Mesendoderm (in vitro differentiated cells): ENCODE results near the gene ARPC1B.
"Not testable (repeated sequence)": the region's sequence is repeated elsewhere in the genome, so short reads cannot be mapped to it uniquely, and the experiment has no call there.

Experiments used
- DNase-seq: peaks from one replicate; pipeline ENCODE4 v3.0.0; 2013
- H2AK5ac ChIP-seq: 2 replicates; pipeline ENCODE4 v1.6.1; 2013; ENCODE audit warnings: low read length, inconsistent platforms
- H2BK120ac ChIP-seq: 2 replicates; pipeline ENCODE4 v1.6.1; 2013; ENCODE audit warnings: low read depth, mild to moderate bottlenecking, low read length, moderate library complexity, mixed read lengths
- H2BK15ac ChIP-seq: replicated peaks from 2 replicates; pipeline ENCODE4 v1.6.1; 2013; ENCODE audit warnings: low read depth, mild to moderate bottlenecking, moderate library complexity
- H2BK5ac ChIP-seq: 2 replicates; pipeline ENCODE4 v1.6.1; 2013; ENCODE audit warnings: low read length, inconsistent platforms
- H3K18ac ChIP-seq: 2 replicates; pipeline ENCODE4 v1.6.1; 2013; ENCODE audit warnings: mild to moderate bottlenecking, low read length, mixed read lengths
- H3K23ac ChIP-seq: one replicate; pipeline ENCODE4 v1.6.1; 2013; ENCODE audit warnings: low read length
- H3K27ac ChIP-seq: 2 replicates; pipeline ENCODE4 v1.5.1; 2013; ENCODE audit warnings: low read depth, mild to moderate bottlenecking, inconsistent platforms, low read length, moderate library complexity
- H3K27me3 ChIP-seq: 2 replicates; pipeline ENCODE4 v1.6.1; 2013; ENCODE audit warnings: low read length, control low read depth, mild to moderate bottlenecking, inconsistent platforms; ENCODE audit not compliant: insufficient read depth, poor library complexity
- H3K36me3 ChIP-seq: 2 replicates; pipeline ENCODE4 v1.6.1; 2013; ENCODE audit warnings: low read length, inconsistent platforms; ENCODE audit not compliant: control insufficient read depth, insufficient read depth
- H3K4ac ChIP-seq: one replicate; pipeline ENCODE4 v1.6.1; 2013; ENCODE audit warnings: low read depth, mild to moderate bottlenecking, low read length, moderate library complexity
- H3K4me1 ChIP-seq: 2 replicates; pipeline ENCODE4 v1.6.1; 2013; ENCODE audit warnings: low read depth, low read length, inconsistent platforms; ENCODE audit not compliant: control insufficient read depth
- H3K4me2 ChIP-seq: 2 replicates; pipeline ENCODE4 v1.6.1; 2013; ENCODE audit warnings: low read length
- H3K4me3 ChIP-seq: 2 replicates; pipeline ENCODE4 v1.5.1; 2013; ENCODE audit warnings: mild to moderate bottlenecking, low read length
- H3K56ac ChIP-seq: one replicate; pipeline ENCODE4 v1.6.1; 2013; ENCODE audit warnings: low read length
- H3K79me1 ChIP-seq: 2 replicates; pipeline ENCODE4 v1.6.1; 2013; ENCODE audit warnings: low read length, inconsistent platforms
- H3K79me2 ChIP-seq: 2 replicates; pipeline ENCODE4 v1.6.1; 2013; ENCODE audit warnings: mild to moderate bottlenecking, low read length; ENCODE audit not compliant: control insufficient read depth, insufficient read depth
- H3K9ac ChIP-seq: 2 replicates; pipeline ENCODE4 v1.6.1; 2013; ENCODE audit warnings: low read length, inconsistent platforms
- H4K5ac ChIP-seq: one replicate; pipeline ENCODE4 v1.6.1; 2013; ENCODE audit warnings: low read length
- H4K8ac ChIP-seq: one replicate; pipeline ENCODE4 v1.6.1; 2013; ENCODE audit warnings: low read depth, mild to moderate bottlenecking, control low read depth, low read length, moderate library complexity
- WGBS: extraction: QIAGEN DNeasy Blood & Tissue Kit; methylation state at CpG from one replicate; pipeline ENCODE4 v1.1.7; 2013; ENCODE audit warnings: low lambda C conversion rate, missing lambda C conversion rate; ENCODE audit not compliant: insufficient coverage; ENCODE audit errors: extremely low coverage; 5-methylcytosine and 5-hydroxymethylcytosine counted together

The ARPC1B gene

GRCh38 chr7:99422625-99423024 is 48.1 kb downstream of the ARPC1B start:
- no CpG with 5 or more reads among the region's 5 CpGs for WGBS
- H2BK5ac ChIP-seq: no peak overlapping the region
- no peak overlapping the region for H3K18ac ChIP-seq
- no peak overlapping the region for H3K4me3 ChIP-seq
- H3K27me3 ChIP-seq: no peaks in the 10 kb centered on the region
- no peak overlapping the region for H2BK15ac ChIP-seq
- H3K56ac ChIP-seq: no peak overlapping the region
- no peak overlapping the region for H3K23ac ChIP-seq
- no peak overlapping the region for H2AK5ac ChIP-seq
- H3K79me2 ChIP-seq: no peaks in the 10 kb centered on the region
- H3K4me2 ChIP-seq: no peak overlapping the region
- H3K9ac ChIP-seq: no peak overlapping the region
- no peak for DNase-seq
- H3K4me1 ChIP-seq: no peaks in the 10 kb centered on the region
- H3K79me1 ChIP-seq: no peaks in the 10 kb centered on the region
- H3K36me3 ChIP-seq: peaks cover 22% of the 10 kb centered on the region
- H2BK120ac ChIP-seq: no peak overlapping the region
- H4K5ac ChIP-seq: no peak overlapping the region
- H3K4ac ChIP-seq: no peak overlapping the region
- no peak overlapping the region for H3K27ac ChIP-seq
- no peak overlapping the region for H4K8ac ChIP-seq

- no CpG with 5 or more reads among the region's 24 CpGs for WGBS
- H3K36me3 ChIP-seq: peaks cover 18% of the 10 kb centered on the region
These were observed 50.6 kb downstream of the ARPC1B start for GRCh38 chr7:99424932-99425730.

GRCh38 chr7:99428972-99429566 is 54.5 kb downstream of the ARPC1B start:
- Histone ChIP-seq H4K8ac (no peak overlapping the region), H4K5ac (no peak overlapping the region), H3K4me3 (no peak overlapping the region), H2AK5ac (no peak overlapping the region), H3K56ac (no peak overlapping the region), H3K4me2 (no peak overlapping the region), H3K4me1 (no peaks in the 10 kb centered on the region), H2BK120ac (no peak overlapping the region), H3K79me2 (no peaks in the 10 kb centered on the region), H3K9ac (no peak overlapping the region), H3K4ac (no peak overlapping the region), H3K79me1 (no peaks in the 10 kb centered on the region), H3K18ac (no peak overlapping the region), H3K27me3 (no peaks in the 10 kb centered on the region), H3K36me3 (peaks cover 18% of the 10 kb centered on the region), H2BK5ac (no peak overlapping the region), H3K23ac (no peak overlapping the region), H3K27ac (no peak overlapping the region), H2BK15ac (no peak overlapping the region)
- no CpG with 5 or more reads among the region's 10 CpGs for WGBS
- no peak for DNase-seq

More at GRCh38 chr7:99424932-99425730, 50.6 kb downstream of the ARPC1B start:
- H4K5ac ChIP-seq: no peak overlapping the region
- no peak overlapping the region for H3K9ac ChIP-seq
- H2BK5ac ChIP-seq: no peak overlapping the region
- H2BK120ac ChIP-seq: no peak overlapping the region
- no peak overlapping the region for H3K18ac ChIP-seq
- H3K4me1 ChIP-seq: no peaks in the 10 kb centered on the region
- no peak overlapping the region for H3K23ac ChIP-seq
- H3K27ac ChIP-seq: no peak overlapping the region
- H4K8ac ChIP-seq: no peak overlapping the region
- no peaks in the 10 kb centered on the region for H3K79me1 ChIP-seq
- no peak overlapping the region for H3K4me3 ChIP-seq
- no peak overlapping the region for H3K4me2 ChIP-seq
- no peak overlapping the region for H2AK5ac ChIP-seq
- H3K27me3 ChIP-seq: no peaks in the 10 kb centered on the region
- DNase-seq: no peak
- H2BK15ac ChIP-seq: no peak overlapping the region
- H3K4ac ChIP-seq: no peak overlapping the region
- H3K79me2 ChIP-seq: no peaks in the 10 kb centered on the region
- H3K56ac ChIP-seq: no peak overlapping the region

- H3K4me3 ChIP-seq: no peak overlapping the region
- no peak overlapping the region for H3K4ac ChIP-seq
- no peak overlapping the region for H2BK120ac ChIP-seq
- no peaks in the 10 kb centered on the region for H3K79me1 ChIP-seq
- H4K5ac ChIP-seq: no peak overlapping the region
- H3K23ac ChIP-seq: no peak overlapping the region
- H3K27me3 ChIP-seq: no peaks in the 10 kb centered on the region
- WGBS: no CpG with 5 or more reads among the region's 8 CpGs
- no peak overlapping the region for H3K56ac ChIP-seq
- no peak overlapping the region for H3K9ac ChIP-seq
- H4K8ac ChIP-seq: no peak overlapping the region
- no peak overlapping the region for H3K4me2 ChIP-seq
- no peak overlapping the region for H2BK5ac ChIP-seq
- H2BK15ac ChIP-seq: no peak overlapping the region
- no peak for DNase-seq
- no peaks in the 10 kb centered on the region for H3K79me2 ChIP-seq
- no peak overlapping the region for H2AK5ac ChIP-seq
- no peaks in the 10 kb centered on the region for H3K4me1 ChIP-seq
- no peak overlapping the region for H3K27ac ChIP-seq
- no peak overlapping the region for H3K18ac ChIP-seq
- H3K36me3 ChIP-seq: peaks cover 20% of the 10 kb centered on the region
These were observed 55.2 kb downstream of the ARPC1B start for GRCh38 chr7:99429756-99430155.

GRCh38 chr7:99431756-99432540 is 57.4 kb downstream of the ARPC1B start:
- not testable (repeated sequence) for H3K56ac ChIP-seq, H3K4me2 ChIP-seq, H4K8ac ChIP-seq, H2BK15ac ChIP-seq, H3K79me1 ChIP-seq, H3K4me1 ChIP-seq, H4K5ac ChIP-seq, H3K27me3 ChIP-seq, H3K9ac ChIP-seq, H3K4me3 ChIP-seq, H2BK5ac ChIP-seq, H3K79me2 ChIP-seq, H3K27ac ChIP-seq, H2AK5ac ChIP-seq, H3K18ac ChIP-seq, H3K4ac ChIP-seq, H3K23ac ChIP-seq, H2BK120ac ChIP-seq
- peak; percentile 66 for DNase-seq
- WGBS: no CpG with 5 or more reads among the region's 13 CpGs
- H3K36me3 ChIP-seq: peaks cover 19% of the 10 kb centered on the region
